GM12878 (cell line): Measurements from ENCODE around the gene PIWIL1. TPM values are rescaled to one million over a fixed set of nuclear protein-coding genes. Genes with fewer than 3 reads are reported as not detected.

Source experiments
- ATAC-seq: fragments of 200-7000 bp; cut with Tn5 transposase; 3 replicates; pipeline ENCODE4 v1.9.1; 2020; ENCODE audit warnings: mild to moderate bottlenecking, moderate library complexity
- BruUV-seq: library from RNA; stranded (reverse); fragments of 400-500 nt; replicated peaks from 2 replicates; lab custom pipeline; 2021; lab: Mats Ljungman, UMichigan
- CTCF ChIA-PET: fragments of 300-600 bp; sonication (Branson Sonifier 250); formaldehyde crosslinking; extraction: SDS; loops from one replicate; lab custom pipeline; 2021; ENCODE audit warnings: inconsistent platforms; lab: Yijun Ruan, JAX
- POLR2A ChIA-PET: fragments of 350-600 bp; formaldehyde crosslinking; extraction: SDS; loops from one replicate; lab custom pipeline; 2021; ENCODE audit warnings: inconsistent platforms; lab: Charles Lee
- RAD21 ChIA-PET: fragments of 300-600 bp; sonication (Branson Sonifier 250); formaldehyde crosslinking; loops from one replicate; lab custom pipeline; 2023; ENCODE audit warnings: antibody characterized with exemption; ENCODE audit not compliant: unreplicated experiment; lab: Charles Lee
- SMC1A ChIA-PET: fragments of 300-600 bp; sonication (Branson Sonifier 250); formaldehyde crosslinking; loops from one replicate; lab custom pipeline; 2023; ENCODE audit not compliant: unreplicated experiment, uncharacterized antibody; lab: Charles Lee
- DNase-seq: peaks from one replicate; pipeline ENCODE4 v3.0.0-alpha.2; 2011; ENCODE audit warnings: low read depth, low spot score
- FAIRE-seq: peaks from 3 replicates; lab custom pipeline; 2011; peaks lifted over from hg19 to GRCh38; lab: Jason Lieb, UNC
- H2AFZ ChIP-seq: 2 replicates; pipeline ENCODE4 v1.6.0; 2011; ENCODE audit warnings: low read depth, low read length, control low read depth; ENCODE audit not compliant: control insufficient read depth
- H3K27ac ChIP-seq: 2 replicates; pipeline ENCODE4 v1.5.1; 2011; ENCODE audit warnings: control low read depth; ENCODE audit not compliant: control insufficient read depth, insufficient read depth
- H3K27me3 ChIP-seq, 2 experiments: replicated peaks in 1 of 2; 2 replicates each; pipeline versions ENCODE4 v1.6.0 to v1.6.1; 2011; ENCODE audit warnings: low read length in 1 of 2; ENCODE audit not compliant: control insufficient read depth in 2 of 2, insufficient read depth in 2 of 2
- H3K36me3 ChIP-seq, 2 experiments: 2 replicates each; pipeline ENCODE4 v1.5.1; 2011; ENCODE audit warnings: low read length in 1 of 2; ENCODE audit not compliant: control insufficient read depth in 2 of 2, insufficient read depth in 2 of 2
- H3K4me1 ChIP-seq: 2 replicates; pipeline ENCODE4 v1.6.1; 2011; ENCODE audit warnings: mild to moderate bottlenecking, low read length, moderate library complexity, mixed read lengths; ENCODE audit not compliant: control insufficient read depth, insufficient read depth
- H3K4me2 ChIP-seq: 2 replicates; pipeline ENCODE4 v1.6.0; 2011; ENCODE audit warnings: control low read depth; ENCODE audit not compliant: control insufficient read depth, insufficient read depth
- H3K4me3 ChIP-seq: fragments of 200-600 bp; sonication (generic); 2 replicates; pipeline ENCODE4 v1.5.1; 2016
- H3K79me2 ChIP-seq: 2 replicates; pipeline ENCODE4 v1.6.0; 2011; ENCODE audit warnings: low read length; ENCODE audit not compliant: control insufficient read depth, insufficient read depth
- H3K9ac ChIP-seq: 2 replicates; pipeline ENCODE4 v1.8.0; 2011; ENCODE audit warnings: low read length, control low read depth, mixed read lengths; ENCODE audit not compliant: control insufficient read depth, insufficient read depth
- H3K9me3 ChIP-seq: replicated peaks from 3 replicates; pipeline ENCODE4 v1.5.1; 2011; ENCODE audit warnings: mild to moderate bottlenecking, low read length; ENCODE audit not compliant: control insufficient read depth, insufficient read depth
- H4K20me1 ChIP-seq: 2 replicates; pipeline ENCODE4 v1.6.0; 2011; ENCODE audit not compliant: control insufficient read depth, insufficient read depth
- ASH2L ChIP-seq: fragments of 300-600, 200-600 bp; sonication (generic); IDR thresholded peaks from 2 replicates; pipeline ENCODE4 v1.6.1; 2017; ENCODE audit warnings: low read depth, mild to moderate bottlenecking, borderline replicate concordance
- EGR1 ChIP-seq, 2 experiments: IDR thresholded peaks; 1 replicate in 1 of 2; 2 replicates in 1 of 2; pipeline ENCODE4 v1.6.1; 2011 to 2012; ENCODE audit warnings: low read depth in 2 of 2, low read length in 2 of 2, borderline replicate concordance in 1 of 2, mild to moderate bottlenecking in 1 of 2, moderate library complexity in 1 of 2
- FOS ChIP-seq: IDR thresholded peaks from 3 replicates; pipeline ENCODE4 v1.6.1; 2011; ENCODE audit warnings: borderline replicate concordance; ENCODE audit not compliant: insufficient read length; ENCODE audit errors: extremely low read depth
- JUNB ChIP-seq: IDR thresholded peaks from 2 replicates; pipeline ENCODE4 v1.6.1; 2016; ENCODE audit warnings: antibody characterized with exemption, mild to moderate bottlenecking
- NFXL1 ChIP-seq: fragments of 450-650 bp; IDR thresholded peaks from 2 replicates; pipeline ENCODE4 v1.6.1; 2017; ENCODE audit warnings: antibody characterized with exemption, mild to moderate bottlenecking, borderline replicate concordance
- NFYB ChIP-seq: IDR thresholded peaks from 2 replicates; pipeline ENCODE4 v1.6.1; 2011; ENCODE audit warnings: low read depth, mild to moderate bottlenecking, low read length, improper control_type of control experiment, moderate library complexity; ENCODE audit not compliant: insufficient read depth
- NR2C1 ChIP-seq: fragments of 450-650 bp; IDR thresholded peaks from 2 replicates; pipeline ENCODE4 v1.6.1; 2017; ENCODE audit warnings: antibody characterized with exemption, mild to moderate bottlenecking, moderate library complexity
- PAX5 ChIP-seq: IDR thresholded peaks from 2 replicates; pipeline ENCODE4 v1.6.1; 2011; ENCODE audit warnings: low read depth, low read length, borderline replicate concordance
- POLR2AphosphoS2 ChIP-seq: IDR thresholded peaks from 2 replicates; pipeline ENCODE4 v1.6.1; 2011; ENCODE audit warnings: low read depth, mild to moderate bottlenecking, low read length, improper control_type of control experiment, moderate library complexity
- SIX5 ChIP-seq: IDR thresholded peaks from 2 replicates; pipeline ENCODE4 v1.6.1; 2011; ENCODE audit warnings: mild to moderate bottlenecking, low read depth, low read length, moderate library complexity; ENCODE audit not compliant: severe bottlenecking
- TCF7 ChIP-seq: IDR thresholded peaks from 2 replicates; pipeline ENCODE4 v1.6.1; 2014; ENCODE audit warnings: antibody characterized with exemption, borderline replicate concordance
- ZNF207 ChIP-seq: fragments of 450-650 bp; IDR thresholded peaks from 2 replicates; pipeline ENCODE4 v1.6.1; 2014; ENCODE audit warnings: antibody characterized with exemption, mild to moderate bottlenecking, borderline replicate concordance
- ZNF217 ChIP-seq: fragments of 450-650 bp; IDR thresholded peaks from 2 replicates; pipeline ENCODE4 v1.6.1; 2017; ENCODE audit warnings: antibody characterized with exemption, mild to moderate bottlenecking
- WGBS: methylation state at CpG from one replicate; pipeline ENCODE4 v1.1.6; 2016; ENCODE audit warnings: low lambda C conversion rate; ENCODE audit not compliant: insufficient replicate concordance, insufficient coverage; ENCODE audit errors: missing lambda C conversion rate; 5-methylcytosine and 5-hydroxymethylcytosine counted together
- in situ Hi-C: fragments of 300-500 bp; cut with MboI; formaldehyde crosslinking; loops from 9 replicates; pipeline ENCODE4 v1.14.3; 2018; ENCODE audit warnings: mixed read lengths
- intact Hi-C: fragments of 100-400 bp; cut with micrococcal nuclease; formaldehyde crosslinking; loops from one replicate; pipeline ENCODE4 v1.14.2; 2022; ENCODE audit not compliant: unreplicated experiment
- polyA plus RNA-seq, 11 experiments: library from polyadenylated mRNA; depleted of rRNA in 4 of 11; unstranded in 6 of 11; stranded (reverse) in 5 of 11; fragments of >200 nt; fragmentation: Nextera tagmentation in 4 of 11; fragmentation: Illumina TruSeq in 1 of 11; extraction: Ambion mirVana in 4 of 11; extraction: Trizol in 1 of 11; gene quantifications; 1 replicate in 1 of 11; 2 replicates in 10 of 11; pipeline versions ENCODE4 v1.2.1 to v1.2.3, GENCODE V29; 2011 to 2016; ENCODE audit warnings: inconsistent platforms in 2 of 11, missing spikeins in 2 of 11, low read depth in 1 of 11
- total RNA-seq, 4 experiments: library from RNA; depleted of rRNA in 3 of 4; stranded (reverse); fragments of >200 nt in 3 of 4; fragmentation: Illumina TruSeq in 1 of 4; extraction: Trizol in 1 of 4; gene quantifications; 2 replicates each; pipeline versions ENCODE4 v1.2.1 to v1.2.3, GENCODE V29; 2013 to 2021
- TF ChIP-seq, protein P1 (sequence below): fragments of 450-650 bp; IDR thresholded peaks from 2 replicates; pipeline ENCODE4 v1.6.1; 2017; ENCODE audit warnings: low read depth, mild to moderate bottlenecking, moderate library complexity
- TF ChIP-seq, protein P2 (sequence below): fragments of 450-650 bp; IDR thresholded peaks from 2 replicates; pipeline ENCODE4 v1.6.1; 2018; ENCODE audit warnings: borderline replicate concordance, mild to moderate bottlenecking; ENCODE audit not compliant: partially characterized antibody
- TF ChIP-seq, protein P3 (sequence below): IDR thresholded peaks from 2 replicates; pipeline ENCODE4 v1.6.1; 2012; ENCODE audit warnings: low read depth, low read length, improper control_type of control experiment
- TF ChIP-seq, protein P4 (sequence below): fragments of 450-650 bp; IDR thresholded peaks from 2 replicates; pipeline ENCODE4 v1.6.1; 2017; ENCODE audit warnings: borderline replicate concordance

PIWIL1 gene
- total and polyA plus RNA-seq, 10 of the 15 experiments (the other 5 are each of a cell fraction or from before 2014, with no cell fraction given), result not detected

DNA sequence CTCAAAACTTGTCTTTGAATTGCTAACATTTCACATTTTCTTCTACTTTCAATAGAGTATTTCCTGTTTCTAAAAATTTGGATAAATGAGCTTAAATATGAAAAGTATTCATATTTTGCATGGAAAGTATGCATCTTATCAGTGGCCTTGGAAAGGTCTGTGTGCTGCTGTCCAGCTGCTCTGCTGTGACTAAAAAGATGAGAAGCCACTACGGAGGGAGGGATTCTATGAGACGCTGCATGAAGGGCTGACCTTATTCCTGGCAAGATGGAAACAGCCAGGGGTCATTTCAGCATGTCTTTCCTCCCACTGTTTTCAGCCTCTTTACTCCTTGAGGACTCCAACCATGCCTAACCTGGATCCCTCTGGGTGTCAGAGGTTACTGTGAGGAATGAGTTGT is 13.0 kb downstream of the PIWIL1 start (continued):
- TF ChIP-seq SIX5, result no peak

DNA sequence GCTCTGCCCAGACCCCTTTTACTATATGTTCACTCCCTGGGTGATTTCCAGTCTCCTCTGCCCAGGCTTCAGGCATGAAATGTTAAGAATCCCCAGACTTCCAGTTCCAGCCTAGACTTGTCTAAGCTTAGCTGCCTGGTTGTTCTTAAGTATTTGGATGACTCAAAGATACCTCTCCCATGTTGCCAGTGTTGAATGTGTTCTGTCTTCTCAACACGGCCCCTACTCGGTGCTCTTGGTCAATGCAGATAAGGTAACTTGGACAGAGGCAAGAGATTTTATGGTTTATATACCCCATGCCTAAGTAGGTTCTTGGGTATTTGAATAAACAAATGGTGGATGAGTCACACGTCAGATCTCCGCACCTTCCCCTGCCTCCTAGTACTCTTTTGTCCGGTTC is 13.6 kb downstream of the PIWIL1 start:
- no TSS peak for BruUV-seq

More for the DNA sequence above, 13.6 kb downstream of the PIWIL1 start:
- FAIRE-seq (no peak), ATAC-seq (no peak), DNase-seq (no peak)
- RAD21 ChIA-PET, result no interaction called here
- intact Hi-C loops, result no loop called here
- no peak overlapping the region for H3K9ac ChIP-seq
- H3K4me2 ChIP-seq, result no peak overlapping the region
- CTCF ChIA-PET, result no interaction called here
- no peak overlapping the region for H3K4me3 ChIP-seq
- POLR2A ChIA-PET, result no interaction called here
- in situ Hi-C loops, result no loop called here
- H3K4me1 ChIP-seq, result no peaks in the 10 kb centered on the region
- no peaks in the 10 kb centered on the region for H4K20me1 ChIP-seq
- H3K79me2 ChIP-seq, result no peaks in the 10 kb centered on the region
- H2AFZ ChIP-seq, result no peak overlapping the region
- H3K27me3 ChIP-seq, result no peaks in the 10 kb centered on the region
- no peaks in the 10 kb centered on the region for H3K36me3 ChIP-seq
- no peak for TF ChIP-seq PAX5
- TF ChIP-seq, protein P1, sequence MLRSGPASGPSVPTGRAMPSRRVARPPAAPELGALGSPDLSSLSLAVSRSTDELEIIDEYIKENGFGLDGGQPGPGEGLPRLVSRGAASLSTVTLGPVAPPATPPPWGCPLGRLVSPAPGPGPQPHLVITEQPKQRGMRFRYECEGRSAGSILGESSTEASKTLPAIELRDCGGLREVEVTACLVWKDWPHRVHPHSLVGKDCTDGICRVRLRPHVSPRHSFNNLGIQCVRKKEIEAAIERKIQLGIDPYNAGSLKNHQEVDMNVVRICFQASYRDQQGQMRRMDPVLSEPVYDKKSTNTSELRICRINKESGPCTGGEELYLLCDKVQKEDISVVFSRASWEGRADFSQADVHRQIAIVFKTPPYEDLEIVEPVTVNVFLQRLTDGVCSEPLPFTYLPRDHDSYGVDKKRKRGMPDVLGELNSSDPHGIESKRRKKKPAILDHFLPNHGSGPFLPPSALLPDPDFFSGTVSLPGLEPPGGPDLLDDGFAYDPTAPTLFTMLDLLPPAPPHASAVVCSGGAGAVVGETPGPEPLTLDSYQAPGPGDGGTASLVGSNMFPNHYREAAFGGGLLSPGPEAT, result no peak
- TF ChIP-seq NR2C1, result no peak
- no peak for TF ChIP-seq ZNF217
- TF ChIP-seq, protein P2, sequence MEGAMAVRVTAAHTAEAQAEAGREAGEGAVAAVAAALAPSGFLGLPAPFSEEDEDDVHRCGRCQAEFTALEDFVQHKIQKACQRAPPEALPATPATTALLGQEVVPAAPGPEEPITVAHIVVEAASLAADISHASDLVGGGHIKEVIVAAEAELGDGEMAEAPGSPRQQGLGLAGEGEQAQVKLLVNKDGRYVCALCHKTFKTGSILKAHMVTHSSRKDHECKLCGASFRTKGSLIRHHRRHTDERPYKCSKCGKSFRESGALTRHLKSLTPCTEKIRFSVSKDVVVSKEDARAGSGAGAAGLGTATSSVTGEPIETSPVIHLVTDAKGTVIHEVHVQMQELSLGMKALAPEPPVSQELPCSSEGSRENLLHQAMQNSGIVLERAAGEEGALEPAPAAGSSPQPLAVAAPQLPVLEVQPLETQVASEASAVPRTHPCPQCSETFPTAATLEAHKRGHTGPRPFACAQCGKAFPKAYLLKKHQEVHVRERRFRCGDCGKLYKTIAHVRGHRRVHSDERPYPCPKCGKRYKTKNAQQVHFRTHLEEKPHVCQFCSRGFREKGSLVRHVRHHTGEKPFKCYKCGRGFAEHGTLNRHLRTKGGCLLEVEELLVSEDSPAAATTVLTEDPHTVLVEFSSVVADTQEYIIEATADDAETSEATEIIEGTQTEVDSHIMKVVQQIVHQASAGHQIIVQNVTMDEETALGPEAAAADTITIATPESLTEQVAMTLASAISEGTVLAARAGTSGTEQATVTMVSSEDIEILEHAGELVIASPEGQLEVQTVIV, result no peak
- TF ChIP-seq EGR1 (IDR thresholded peaks at IDR 0.05; ENCODE audit: borderline replicate concordance in 1 of 2, low read depth in 2 of 2, low read length in 2 of 2), result no peak
- TF ChIP-seq ZNF207, result no peak
- TF ChIP-seq, protein P3, sequence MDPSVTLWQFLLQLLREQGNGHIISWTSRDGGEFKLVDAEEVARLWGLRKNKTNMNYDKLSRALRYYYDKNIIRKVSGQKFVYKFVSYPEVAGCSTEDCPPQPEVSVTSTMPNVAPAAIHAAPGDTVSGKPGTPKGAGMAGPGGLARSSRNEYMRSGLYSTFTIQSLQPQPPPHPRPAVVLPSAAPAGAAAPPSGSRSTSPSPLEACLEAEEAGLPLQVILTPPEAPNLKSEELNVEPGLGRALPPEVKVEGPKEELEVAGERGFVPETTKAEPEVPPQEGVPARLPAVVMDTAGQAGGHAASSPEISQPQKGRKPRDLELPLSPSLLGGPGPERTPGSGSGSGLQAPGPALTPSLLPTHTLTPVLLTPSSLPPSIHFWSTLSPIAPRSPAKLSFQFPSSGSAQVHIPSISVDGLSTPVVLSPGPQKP, result no peak
- TF ChIP-seq, protein P4, sequence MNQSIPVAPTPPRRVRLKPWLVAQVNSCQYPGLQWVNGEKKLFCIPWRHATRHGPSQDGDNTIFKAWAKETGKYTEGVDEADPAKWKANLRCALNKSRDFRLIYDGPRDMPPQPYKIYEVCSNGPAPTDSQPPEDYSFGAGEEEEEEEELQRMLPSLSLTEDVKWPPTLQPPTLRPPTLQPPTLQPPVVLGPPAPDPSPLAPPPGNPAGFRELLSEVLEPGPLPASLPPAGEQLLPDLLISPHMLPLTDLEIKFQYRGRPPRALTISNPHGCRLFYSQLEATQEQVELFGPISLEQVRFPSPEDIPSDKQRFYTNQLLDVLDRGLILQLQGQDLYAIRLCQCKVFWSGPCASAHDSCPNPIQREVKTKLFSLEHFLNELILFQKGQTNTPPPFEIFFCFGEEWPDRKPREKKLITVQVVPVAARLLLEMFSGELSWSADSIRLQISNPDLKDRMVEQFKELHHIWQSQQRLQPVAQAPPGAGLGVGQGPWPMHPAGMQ, result no peak
- no peak for TF ChIP-seq FOS
- no peak for TF ChIP-seq NFXL1
- no peak for TF ChIP-seq JUNB
- no peak for TF ChIP-seq ASH2L
- no peak for TF ChIP-seq NFYB
- no peak for TF ChIP-seq POLR2AphosphoS2
- TF ChIP-seq TCF7, result no peak
- 3% methylated on average over 5 of the region's 5 CpGs for WGBS
- SMC1A ChIA-PET, result no interaction called here
- H3K9me3 ChIP-seq, result no peaks in the 10 kb centered on the region; the same call in 2 of the 3 replicates
- H3K27ac ChIP-seq, result no peak overlapping the region
